ENCODE data around the gene MARCHF4.

DNA sequence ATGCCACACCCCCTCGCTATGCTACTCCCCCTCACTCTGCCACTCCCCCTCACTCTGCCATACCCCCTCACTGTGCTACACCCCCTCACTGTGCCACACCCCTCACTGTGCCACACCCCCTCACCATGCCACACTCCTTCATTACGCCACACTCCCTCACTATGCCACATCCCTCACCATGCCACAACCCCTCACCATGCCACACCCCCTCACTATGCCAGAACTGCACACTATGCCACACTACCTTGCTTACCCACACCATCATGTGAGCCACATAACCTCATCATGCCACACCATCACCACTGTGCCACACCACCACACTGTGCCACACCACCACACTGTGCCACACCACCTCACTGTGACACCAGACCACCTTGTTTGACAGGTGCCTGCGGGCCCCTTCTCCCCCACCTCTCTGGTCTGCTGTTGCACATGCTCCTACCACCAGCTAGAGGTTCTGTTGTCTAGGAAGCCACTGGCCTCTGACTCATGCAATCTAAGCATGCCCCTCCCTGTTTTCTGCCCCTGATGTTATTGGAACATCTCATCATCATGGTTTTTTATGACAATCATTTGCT is 22.0 kb downstream of the MARCHF4 start:
- TF ChIP-seq, protein P1, sequence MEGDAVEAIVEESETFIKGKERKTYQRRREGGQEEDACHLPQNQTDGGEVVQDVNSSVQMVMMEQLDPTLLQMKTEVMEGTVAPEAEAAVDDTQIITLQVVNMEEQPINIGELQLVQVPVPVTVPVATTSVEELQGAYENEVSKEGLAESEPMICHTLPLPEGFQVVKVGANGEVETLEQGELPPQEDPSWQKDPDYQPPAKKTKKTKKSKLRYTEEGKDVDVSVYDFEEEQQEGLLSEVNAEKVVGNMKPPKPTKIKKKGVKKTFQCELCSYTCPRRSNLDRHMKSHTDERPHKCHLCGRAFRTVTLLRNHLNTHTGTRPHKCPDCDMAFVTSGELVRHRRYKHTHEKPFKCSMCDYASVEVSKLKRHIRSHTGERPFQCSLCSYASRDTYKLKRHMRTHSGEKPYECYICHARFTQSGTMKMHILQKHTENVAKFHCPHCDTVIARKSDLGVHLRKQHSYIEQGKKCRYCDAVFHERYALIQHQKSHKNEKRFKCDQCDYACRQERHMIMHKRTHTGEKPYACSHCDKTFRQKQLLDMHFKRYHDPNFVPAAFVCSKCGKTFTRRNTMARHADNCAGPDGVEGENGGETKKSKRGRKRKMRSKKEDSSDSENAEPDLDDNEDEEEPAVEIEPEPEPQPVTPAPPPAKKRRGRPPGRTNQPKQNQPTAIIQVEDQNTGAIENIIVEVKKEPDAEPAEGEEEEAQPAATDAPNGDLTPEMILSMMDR (conservative IDR thresholded peaks at IDR 0.05) = no peak
- no peak for TF ChIP-seq EZH2 (IDR thresholded peaks at IDR 0.05; ENCODE audit: low read depth)

Measured in PC-9 (cell line).